ENCODE measurements around the gene STXBP5.

Gene STXBP5

GRCh38 chr6:147207837-147208754, 3.9 kb downstream of the STXBP5 start:
- no peak overlapping the region for H3K4me3 ChIP-seq (ENCODE audit: low read depth, low read length)

- H3K4me3 ChIP-seq (ENCODE audit: low read depth, low read length): no peak overlapping the region
Measured at GRCh38 chr6:147209762-147210449, 5.7 kb downstream of the STXBP5 start.

- H3K4me3 ChIP-seq (ENCODE audit: low read depth, low read length): no peak overlapping the region
Measured at GRCh38 chr6:147211349-147211748, 7.1 kb downstream of the STXBP5 start.

- H3K4me3 ChIP-seq (ENCODE audit: low read depth, low read length): no peak overlapping the region
Measured at GRCh38 chr6:147211831-147212230, 7.6 kb downstream of the STXBP5 start.

GRCh38 chr6:147212622-147213021, 8.4 kb downstream of the STXBP5 start:
- H3K4me3 ChIP-seq (ENCODE audit: low read depth, low read length): no peak overlapping the region

- H3K4me3 ChIP-seq (ENCODE audit: low read depth, low read length): no peak overlapping the region
Measured at GRCh38 chr6:147213772-147214171, 9.6 kb downstream of the STXBP5 start.

- H3K4me3 ChIP-seq (ENCODE audit: low read depth, low read length): no peak overlapping the region
Measured at GRCh38 chr6:147214248-147215227, 10.3 kb downstream of the STXBP5 start.

GRCh38 chr6:147216915-147217314, 12.7 kb downstream of the STXBP5 start:
- no peak overlapping the region for H3K4me3 ChIP-seq (ENCODE audit: low read depth, low read length)

- H3K4me3 ChIP-seq (ENCODE audit: low read depth, low read length): no peak overlapping the region
Measured at GRCh38 chr6:147217840-147218404, 13.7 kb downstream of the STXBP5 start.

GRCh38 chr6:147218797-147219196, 14.6 kb downstream of the STXBP5 start:
- no peak overlapping the region for H3K4me3 ChIP-seq (ENCODE audit: low read depth, low read length)

- H3K4me3 ChIP-seq (ENCODE audit: low read depth, low read length): no peak overlapping the region
Measured at GRCh38 chr6:147219463-147219862, 15.2 kb downstream of the STXBP5 start.

GRCh38 chr6:147220345-147220744, 16.1 kb downstream of the STXBP5 start:
- no peak overlapping the region for H3K4me3 ChIP-seq (ENCODE audit: low read depth, low read length)

- no peak overlapping the region for H3K4me3 ChIP-seq (ENCODE audit: low read depth, low read length)
Measured at GRCh38 chr6:147221739-147222138, 17.5 kb downstream of the STXBP5 start.

- H3K4me3 ChIP-seq (ENCODE audit: low read depth, low read length): no peak overlapping the region
Measured at GRCh38 chr6:147222160-147222838, 18.1 kb downstream of the STXBP5 start.

- no peak overlapping the region for H3K4me3 ChIP-seq (ENCODE audit: low read depth, low read length)
Measured at GRCh38 chr6:147223736-147224135, 19.5 kb downstream of the STXBP5 start.

GRCh38 chr6:147226163-147226724, 22.0 kb downstream of the STXBP5 start:
- no peak overlapping the region for H3K4me3 ChIP-seq (ENCODE audit: low read depth, low read length)

- H3K4me3 ChIP-seq (ENCODE audit: low read depth, low read length): no peak overlapping the region
Measured at GRCh38 chr6:147226877-147227276, 22.7 kb downstream of the STXBP5 start.

- no peak overlapping the region for H3K4me3 ChIP-seq (ENCODE audit: low read depth, low read length)
Measured at GRCh38 chr6:147227770-147228320, 23.6 kb downstream of the STXBP5 start.

- no peak overlapping the region for H3K4me3 ChIP-seq (ENCODE audit: low read depth, low read length)
Measured at GRCh38 chr6:147231589-147231988, 27.4 kb downstream of the STXBP5 start.

Data from iPS-11a (cell line).